CD4-positive, alpha-beta T cell treated with Interleukin-15 for 1 hour (primary cell): Measurements from ENCODE around the gene MT1G.
A peak's percentile ranks its signal among the peaks of the same experiment; 100 is the strongest.
"Not testable (repeated sequence)": the region's sequence is repeated elsewhere in the genome, so short reads cannot be mapped to it uniquely, and the experiment has no call there.

Experiments
- DNase-seq: peaks from one replicate; pipeline ENCODE4 v3.0.0-alpha.2; 2020

The MT1G gene

DNA sequence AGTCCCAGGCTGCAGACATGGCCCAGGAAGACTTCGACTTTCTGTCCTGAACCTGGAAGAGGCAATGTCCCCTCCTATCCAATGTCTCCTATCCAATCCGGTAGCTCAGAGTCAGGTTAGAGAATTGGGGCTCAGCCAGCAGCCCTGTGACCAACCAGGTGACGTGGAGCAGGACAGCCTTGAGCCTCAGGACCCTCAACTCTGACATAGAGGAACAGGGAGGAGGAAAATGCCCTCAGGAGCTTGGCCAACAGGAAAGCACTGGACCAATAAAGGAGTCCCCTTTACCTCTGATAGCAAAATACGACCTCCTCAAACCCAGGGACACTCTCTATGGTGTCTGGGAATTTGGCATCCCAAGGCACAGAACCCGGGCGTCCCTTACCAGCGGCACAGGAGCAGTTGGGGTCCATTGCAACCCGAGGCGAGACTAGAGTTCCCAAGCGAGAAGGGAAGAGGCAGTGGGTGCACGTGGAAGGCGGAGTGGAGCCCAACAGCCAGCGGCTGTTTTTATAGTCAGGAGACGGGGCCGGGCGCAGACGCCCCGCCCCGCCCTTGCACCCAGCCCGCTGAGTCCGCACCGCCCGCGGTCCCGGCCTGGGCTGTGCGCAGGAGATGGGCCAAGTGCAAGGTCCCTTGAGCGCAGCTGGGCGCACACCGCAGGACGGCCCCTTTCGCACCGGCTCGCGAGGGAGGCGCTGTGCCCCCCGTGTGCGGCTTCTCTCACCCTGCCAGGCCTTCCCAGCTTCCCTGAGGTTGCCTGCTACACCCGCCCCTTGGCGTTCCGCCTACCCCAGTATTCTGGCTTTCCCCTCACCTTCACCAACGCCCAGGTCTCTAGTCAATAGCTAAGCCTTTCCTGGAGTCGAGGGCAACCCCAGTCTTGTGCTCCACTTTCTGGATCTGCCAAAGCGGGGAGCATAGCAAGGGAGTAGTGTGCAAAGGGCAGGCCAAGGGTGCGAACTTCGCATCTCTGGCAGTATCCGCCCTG lies at the start of gene MT1G:
Gene MT1G, minus strand, starts transcription at position 485 of the 991 bp plus-strand sequence. Its CDS starts 72 bp downstream, at position 413.
- DNase-seq = no peak

- DNase-seq = not testable (repeated sequence)
Measured at GRCh38 chr16:56717532-56717931, 49.7 kb upstream of the MT1G start.

DNA sequence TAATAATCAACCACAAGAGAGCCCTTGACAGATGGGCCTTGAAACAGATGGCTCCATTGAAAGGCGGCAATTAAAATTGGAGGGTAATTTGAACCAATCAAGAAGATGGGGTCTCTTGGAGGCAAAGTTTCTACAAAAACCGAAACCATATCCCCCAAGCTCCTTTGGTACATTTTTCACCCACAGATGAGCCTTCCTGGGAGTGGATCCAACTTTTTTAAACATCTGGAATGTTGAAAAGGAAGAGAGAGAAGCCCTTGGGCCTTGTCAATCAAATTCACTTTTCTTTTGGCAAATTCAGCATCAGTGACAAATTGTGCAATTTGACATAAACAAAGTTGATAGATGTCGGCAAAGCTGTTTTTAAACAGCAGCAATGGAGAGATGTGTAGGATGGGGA lies 48.9 kb upstream of the MT1G start:
- no peak for DNase-seq

- DNase-seq = no peak
Measured at GRCh38 chr16:56715126-56715525, 47.3 kb upstream of the MT1G start.

DNA sequence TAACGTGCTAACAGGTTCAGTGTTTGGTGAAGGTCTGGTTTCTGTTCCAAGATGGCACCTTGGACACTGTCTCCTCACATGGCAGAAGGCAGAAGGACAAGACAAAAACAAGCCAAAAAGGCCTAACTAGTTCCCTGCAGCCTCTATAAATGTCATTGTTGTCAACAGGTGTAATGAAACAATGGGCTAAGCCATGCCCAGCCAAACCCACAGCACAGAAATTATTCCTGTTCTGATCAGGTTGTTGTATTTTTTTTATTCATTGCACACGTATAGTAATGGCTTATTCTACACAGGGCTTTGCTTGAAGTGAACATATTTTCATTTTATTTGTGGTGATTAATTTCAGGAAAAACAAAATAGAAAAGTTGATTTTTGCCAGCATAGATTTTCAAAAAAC lies 45.9 kb upstream of the MT1G start:
- DNase-seq = no peak

GRCh38 chr16:56711862-56712261 lies 44.0 kb upstream of the MT1G start:
- no peak for DNase-seq

DNA sequence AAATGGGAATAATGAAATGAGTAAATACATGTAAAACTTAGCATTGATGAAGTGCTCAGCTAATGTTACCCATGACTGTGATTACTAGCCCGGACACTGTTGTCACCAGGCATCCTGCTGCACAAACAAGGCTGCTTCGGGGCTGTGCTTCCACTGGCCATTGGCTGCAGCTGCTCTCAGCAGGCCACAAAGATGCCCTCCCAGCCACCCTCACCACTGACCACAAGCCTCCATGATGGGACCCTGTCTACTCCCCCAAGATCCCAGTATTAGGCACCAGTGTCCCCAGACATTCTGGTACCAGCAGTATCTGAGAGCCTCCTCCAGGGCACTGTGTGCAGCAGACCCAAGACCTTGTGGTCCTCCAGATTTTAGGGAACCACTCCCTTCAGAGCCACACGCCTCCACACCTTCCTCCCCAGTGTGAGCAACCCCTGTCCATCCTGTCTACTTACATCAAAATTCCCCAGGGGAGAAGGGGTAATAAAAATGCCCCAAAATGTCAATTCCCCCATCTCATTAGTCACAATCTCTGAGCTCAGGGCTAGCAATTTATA lies 42.4 kb upstream of the MT1G start:
- no peak for DNase-seq

- no peak for DNase-seq
Measured at GRCh38 chr16:56709443-56710040, 41.7 kb upstream of the MT1G start.

DNA sequence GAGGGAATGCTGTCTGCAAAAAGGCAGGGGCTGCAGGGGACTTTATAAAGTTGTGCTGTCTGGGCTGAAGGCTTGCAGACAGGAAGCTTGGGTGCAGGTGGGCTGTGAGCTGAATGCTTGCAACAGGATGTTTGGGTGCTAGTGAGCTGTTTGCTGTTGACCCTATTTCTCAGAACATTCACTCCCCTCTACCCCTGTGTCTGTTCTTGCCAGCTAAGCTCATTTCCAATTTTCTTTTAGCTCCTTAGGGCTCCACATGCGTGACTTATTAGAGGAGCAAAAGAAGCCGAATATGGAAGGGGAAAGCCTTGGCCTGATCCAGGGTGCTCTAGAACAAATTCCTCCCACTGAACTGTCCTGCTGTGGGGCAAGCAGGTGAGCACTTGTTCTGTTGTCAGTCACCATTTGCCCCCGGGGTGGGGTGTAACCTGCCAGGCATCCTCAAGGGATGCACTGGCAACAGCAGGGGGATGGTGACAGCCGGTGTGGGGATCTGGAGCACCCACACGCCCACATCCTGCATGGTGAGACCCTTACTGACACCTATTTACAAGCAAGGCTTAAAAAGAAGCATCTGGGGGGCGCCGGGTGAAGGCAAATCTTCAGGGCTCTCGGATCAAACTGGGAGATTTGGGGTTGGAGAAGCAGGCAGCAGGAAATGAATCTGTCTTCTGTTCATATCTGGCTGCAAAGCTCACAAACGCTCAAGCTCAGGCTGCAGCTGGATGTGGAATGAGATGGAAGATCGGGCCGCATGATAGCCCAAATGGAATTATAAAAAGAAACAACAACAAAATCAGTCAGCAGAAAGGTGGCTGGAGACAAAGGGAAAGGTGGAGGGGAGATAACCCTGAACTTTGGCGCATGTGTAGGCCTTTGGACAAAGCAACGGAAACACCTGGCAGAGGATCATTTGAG lies 40.9 kb upstream of the MT1G start:
- peak; percentile 31 for DNase-seq

- DNase-seq = no peak
Measured at GRCh38 chr16:56702836-56703235, 35.0 kb upstream of the MT1G start.

- no peak for DNase-seq
Measured at GRCh38 chr16:56701534-56701933, 33.7 kb upstream of the MT1G start.

DNA sequence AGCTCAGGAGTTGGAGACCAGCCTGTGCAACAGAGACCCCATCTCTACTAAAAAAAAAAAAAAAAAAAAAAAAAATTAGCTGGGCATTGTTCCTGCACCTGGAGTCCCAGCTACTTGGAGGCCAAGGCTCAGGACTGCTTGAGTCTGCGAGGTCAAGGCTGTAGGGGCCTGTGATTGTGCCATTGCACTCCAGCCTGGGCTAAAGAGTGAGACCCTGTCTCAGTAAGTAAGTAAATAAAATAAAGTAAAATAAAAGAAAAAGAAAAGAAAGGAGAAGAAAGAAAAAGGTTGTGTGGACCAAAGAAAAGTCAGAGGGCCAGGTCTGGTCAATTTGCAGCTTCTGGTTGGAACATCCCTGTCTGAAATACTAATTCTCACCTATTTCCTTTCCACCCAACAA lies 32.8 kb upstream of the MT1G start:
- DNase-seq = no peak

DNA sequence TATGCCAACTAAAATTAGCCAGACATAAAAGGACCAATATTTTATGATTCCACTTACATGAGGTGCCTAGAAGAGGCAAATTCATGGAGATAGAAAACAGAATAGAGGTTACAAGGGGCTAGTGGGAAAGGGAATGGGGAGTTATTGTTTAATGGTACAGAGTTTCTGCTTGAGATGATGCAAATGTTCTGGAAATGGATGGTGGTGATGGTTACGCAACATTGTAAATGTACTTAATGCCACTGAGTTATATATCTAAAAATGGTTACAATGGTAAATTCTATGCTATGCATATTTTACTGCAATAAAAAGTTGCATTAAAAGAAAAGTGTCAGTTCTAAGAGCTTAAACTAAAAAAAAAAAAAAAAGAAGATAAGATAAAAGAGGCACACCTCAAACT lies 32.3 kb upstream of the MT1G start:
- DNase-seq = no peak

DNA sequence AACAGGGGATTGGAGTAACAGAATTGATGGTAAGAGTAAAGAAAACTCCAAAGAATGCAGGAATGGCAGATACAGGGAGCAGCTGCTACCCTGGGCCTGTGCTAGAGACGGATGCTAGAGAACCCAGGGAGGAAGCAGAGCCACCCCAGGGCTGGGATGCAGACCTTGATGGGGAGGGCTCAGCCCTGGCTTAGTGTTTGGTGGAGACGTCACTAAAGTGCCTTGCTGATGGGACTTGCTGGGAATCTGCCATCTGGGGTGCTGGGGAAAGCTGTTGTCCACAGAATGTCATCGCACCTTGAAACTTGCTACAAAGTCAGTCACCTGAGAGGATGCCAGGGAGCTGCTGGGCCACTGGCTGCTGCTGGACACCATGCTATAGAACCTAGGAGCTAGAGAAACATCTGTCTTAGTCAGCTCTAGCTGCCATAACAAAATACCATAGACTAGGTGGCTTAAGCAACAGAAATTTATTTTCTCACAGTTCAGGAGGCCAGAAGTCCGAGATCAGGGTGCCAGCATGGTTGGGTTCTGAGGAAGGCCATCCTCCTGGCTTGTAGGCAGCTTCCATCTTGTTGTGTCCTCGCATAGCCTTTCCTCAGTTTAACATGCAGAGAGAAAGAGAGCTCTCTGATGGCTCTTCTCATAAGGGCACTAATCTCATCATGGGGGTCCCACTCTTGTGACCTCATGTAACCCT lies 29.7 kb upstream of the MT1G start:
- no peak for DNase-seq

GRCh38 chr16:56695246-56695645 lies 27.4 kb upstream of the MT1G start:
- DNase-seq = no peak

DNA sequence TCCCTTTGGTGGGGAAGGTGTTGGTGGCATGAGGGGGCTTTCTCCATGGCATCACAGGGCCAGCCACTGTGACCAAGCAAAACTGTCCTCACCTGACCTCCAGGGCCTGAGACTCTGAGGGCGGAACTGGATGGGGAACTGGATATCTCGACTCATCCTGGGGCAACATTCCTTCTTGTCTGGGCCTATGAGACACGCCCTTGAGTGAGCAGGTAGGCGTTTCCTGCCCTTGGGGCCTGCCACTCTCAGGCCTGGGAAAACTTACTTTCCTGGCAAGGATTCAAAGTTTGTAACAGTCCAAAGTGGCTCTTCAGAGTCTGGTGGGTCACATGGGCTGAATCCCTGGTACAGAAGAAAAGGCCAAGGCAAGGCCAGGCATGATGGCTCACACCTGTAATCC lies 24.0 kb upstream of the MT1G start:
- no peak for DNase-seq

DNA sequence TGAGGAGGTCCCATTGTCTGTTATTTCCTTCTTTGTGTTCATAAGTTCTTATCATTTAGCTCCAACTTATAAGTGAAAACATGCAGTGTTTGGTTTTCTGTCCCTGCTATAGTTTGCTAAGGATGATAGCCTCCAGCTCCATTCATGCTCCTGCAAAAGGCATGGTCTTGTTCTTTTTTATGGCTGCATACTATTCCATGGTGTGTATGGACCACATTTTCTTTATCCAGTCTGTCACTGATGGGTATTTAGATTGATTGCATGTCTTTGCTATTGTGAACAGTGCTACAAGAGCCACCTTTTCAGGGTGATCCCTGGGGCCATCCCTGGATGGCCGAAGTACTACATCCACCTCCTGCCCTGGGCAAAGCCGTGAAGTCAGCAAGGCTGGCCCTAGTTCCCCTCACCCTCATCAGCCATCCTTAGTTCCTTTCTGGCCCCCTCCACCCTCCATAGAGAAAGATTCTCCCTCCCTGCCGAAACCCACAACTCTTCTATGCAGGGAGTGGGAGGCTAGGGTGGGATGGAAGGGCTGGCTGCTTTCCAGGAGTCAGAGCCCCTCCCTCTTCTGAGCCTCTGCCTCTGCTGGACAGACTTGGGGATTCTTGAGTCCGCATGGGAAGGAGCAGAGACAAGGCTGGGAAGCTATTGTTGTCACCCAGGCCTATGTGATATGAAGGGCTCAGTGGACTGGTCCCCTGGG lies 22.7 kb upstream of the MT1G start:
- DNase-seq = no peak

DNA sequence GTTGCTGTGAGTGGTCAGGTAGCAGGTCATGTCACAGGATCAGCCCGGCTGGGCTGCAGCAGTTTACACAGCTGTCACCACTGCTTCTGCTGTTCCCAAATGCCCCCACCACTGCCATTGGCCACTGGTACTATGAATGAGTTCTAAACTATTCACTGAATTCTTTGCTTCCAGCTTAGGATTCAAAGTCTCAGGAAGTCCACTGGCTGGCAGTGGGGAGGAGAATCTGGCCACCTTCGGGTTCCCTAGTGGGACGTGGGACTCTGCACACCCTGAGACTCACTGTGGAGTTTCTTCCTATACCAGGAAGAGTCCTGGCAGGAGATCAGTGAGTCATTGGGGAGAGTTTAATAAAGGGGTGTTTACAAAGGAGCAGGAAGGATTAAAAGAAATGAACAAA lies 21.3 kb upstream of the MT1G start:
- DNase-seq = no peak

DNA sequence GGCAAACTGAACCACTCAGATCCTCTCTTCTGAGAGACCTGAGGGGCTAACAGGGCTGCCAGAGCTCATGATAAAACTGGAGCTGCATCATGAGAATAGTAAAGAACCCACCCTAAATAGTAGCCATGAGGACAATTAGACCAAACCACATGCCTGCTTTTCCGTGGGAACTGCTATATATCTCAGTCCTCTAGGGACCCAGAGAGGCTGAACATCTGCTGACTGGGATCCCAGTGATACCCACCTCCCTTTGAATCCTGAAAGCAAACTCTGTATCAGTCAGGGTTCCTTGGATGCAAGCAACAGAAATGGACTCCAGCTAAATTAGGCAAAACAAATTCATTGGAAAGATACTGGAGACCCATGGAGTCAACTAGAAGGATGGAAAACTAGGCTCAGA lies 20.9 kb upstream of the MT1G start:
- DNase-seq = no peak

GRCh38 chr16:56686758-56687157 lies 18.9 kb upstream of the MT1G start:
- DNase-seq = no peak

GRCh38 chr16:56684926-56685590 lies 17.2 kb upstream of the MT1G start:
- DNase-seq = no peak
